Measurements from ENCODE around the gene GAPDHS.
A peak's percentile ranks its signal among the peaks of the same experiment; 100 is the strongest.

Gene GAPDHS

DNA sequence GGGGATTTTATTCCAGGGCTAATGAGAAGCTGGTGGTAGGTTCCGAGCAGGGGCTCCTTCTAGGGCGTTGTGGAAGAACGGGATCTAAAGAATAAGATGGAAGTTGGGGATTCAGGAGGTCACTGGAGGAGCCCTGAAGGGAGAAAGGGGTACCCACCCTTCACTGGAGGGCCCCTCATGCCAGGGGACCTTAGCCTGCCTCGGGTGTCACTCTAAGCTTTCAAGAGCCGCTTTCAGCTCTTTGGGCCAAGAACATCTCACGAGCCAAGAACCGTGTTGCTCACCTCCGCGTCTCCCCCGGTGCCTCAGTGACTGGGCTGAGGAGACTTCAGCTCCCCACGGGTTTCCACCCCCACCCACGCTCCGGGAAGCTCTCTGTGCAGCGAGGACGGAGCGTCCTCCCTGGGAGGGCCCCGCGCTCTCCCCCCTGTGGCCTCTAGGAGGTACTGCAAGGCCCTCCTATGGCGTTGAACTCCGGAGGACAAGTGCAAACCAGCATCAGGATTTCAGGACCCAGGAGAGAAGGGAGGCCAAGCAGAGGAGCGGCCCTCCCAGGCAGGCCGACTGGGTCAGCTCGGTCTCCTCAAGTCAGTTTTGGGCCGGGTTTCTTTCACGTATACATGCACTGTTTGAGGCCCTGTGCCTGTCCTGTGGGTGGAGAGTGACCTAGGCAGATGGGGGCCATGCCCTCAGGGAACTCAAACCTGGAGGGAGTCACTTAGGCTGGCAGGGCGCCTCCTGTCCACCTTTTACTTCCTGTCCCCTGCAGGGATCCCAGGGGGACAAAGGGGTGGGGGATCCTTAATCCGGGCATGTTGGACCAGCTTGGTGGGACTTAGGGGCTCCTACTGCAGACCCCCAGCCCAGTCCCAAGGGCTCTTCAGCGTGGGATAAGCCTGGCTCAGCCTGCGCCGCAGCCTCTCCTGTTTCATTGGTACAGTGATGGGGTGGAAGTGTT is 37.9 kb upstream of the GAPDHS start:
- no peak overlapping the region for H3K27ac ChIP-seq (ENCODE audit: low read length)
- H4K20me1 ChIP-seq (ENCODE audit: insufficient read depth, low read length), result no peaks in the 10 kb centered on the region
- peak overlapping the region; percentile 74 for H3K4me3 ChIP-seq (ENCODE audit: low read length)
- TF ChIP-seq CTCF (IDR thresholded peaks at IDR 0.05; ENCODE audit: low read depth, low read length) (peak; percentile 88), EZH2phosphoT487 (IDR thresholded peaks at IDR 0.05; ENCODE audit: low read depth) (no peak)
- H2AFZ ChIP-seq (ENCODE audit: low read depth, low read length), result peak overlapping the region; percentile 97
- no peaks in the 10 kb centered on the region for H3K36me3 ChIP-seq (replicated peaks; ENCODE audit: low read depth, low read length)
- no peaks in the 10 kb centered on the region for H3K79me2 ChIP-seq (ENCODE audit: low read length)
- no peaks in the 10 kb centered on the region for H3K9me3 ChIP-seq (ENCODE audit: insufficient read depth, low read length)
- H3K4me1 ChIP-seq (ENCODE audit: low read length), result peaks cover 5% of the 10 kb centered on the region; the same call in 1 of the 2 replicates
- H3K4me2 ChIP-seq (ENCODE audit: low read length), result peak overlapping the region; percentile 87
- peak overlapping the region; percentile 61; the same call in 1 of the 2 replicates for H3K9ac ChIP-seq (ENCODE audit: low read length)
- H3K27me3 ChIP-seq (ENCODE audit: low read depth, low read length), result peaks cover 53% of the 10 kb centered on the region

- H3K4me2 ChIP-seq (ENCODE audit: low read length), result no peak overlapping the region
- no peaks in the 10 kb centered on the region for H4K20me1 ChIP-seq (ENCODE audit: insufficient read depth, low read length)
- H3K9ac ChIP-seq (ENCODE audit: low read length), result no peak overlapping the region
- H2AFZ ChIP-seq (ENCODE audit: low read depth, low read length), result no peak overlapping the region
- H3K9me3 ChIP-seq (ENCODE audit: insufficient read depth, low read length), result no peaks in the 10 kb centered on the region
- H3K27ac ChIP-seq (ENCODE audit: low read length), result no peak overlapping the region
- H3K4me1 ChIP-seq (ENCODE audit: low read length), result peaks cover 5% of the 10 kb centered on the region; the same call in 1 of the 2 replicates
- no peak overlapping the region for H3K4me3 ChIP-seq (ENCODE audit: low read length)
- H3K27me3 ChIP-seq (ENCODE audit: low read depth, low read length), result peaks cover 51% of the 10 kb centered on the region
- TF ChIP-seq EZH2phosphoT487 (IDR thresholded peaks at IDR 0.05; ENCODE audit: low read depth) (no peak), CTCF (IDR thresholded peaks at IDR 0.05; ENCODE audit: low read depth, low read length) (no peak)
- H3K36me3 ChIP-seq (replicated peaks; ENCODE audit: low read depth, low read length), result no peaks in the 10 kb centered on the region
- H3K79me2 ChIP-seq (ENCODE audit: low read length), result no peaks in the 10 kb centered on the region
Measured at GRCh38 chr19:35497406-35497805, 35.9 kb upstream of the GAPDHS start.

DNA sequence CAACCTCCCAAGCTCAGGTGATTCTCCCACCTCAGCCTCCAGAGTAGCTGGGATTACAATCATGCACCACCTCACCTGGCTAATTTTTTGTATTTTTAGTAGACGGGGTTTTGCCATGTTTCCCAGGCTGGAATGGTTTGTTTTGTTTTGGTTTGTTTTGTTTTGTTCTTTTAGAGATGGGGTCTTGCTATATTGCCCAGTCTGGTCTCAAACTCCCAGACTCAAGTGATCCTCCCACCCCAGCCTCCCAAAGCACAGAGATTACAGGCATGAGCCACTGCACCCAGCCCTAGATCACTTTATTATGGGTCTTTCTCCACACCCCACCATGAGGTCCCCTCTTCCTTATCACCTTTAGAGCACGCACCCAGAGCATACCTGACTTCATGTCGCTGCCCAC is 35.0 kb upstream of the GAPDHS start:
- no peak overlapping the region for H3K9ac ChIP-seq (ENCODE audit: low read length)
- no peaks in the 10 kb centered on the region for H3K36me3 ChIP-seq (replicated peaks; ENCODE audit: low read depth, low read length)
- H3K4me3 ChIP-seq (ENCODE audit: low read length), result no peak overlapping the region
- H3K9me3 ChIP-seq (ENCODE audit: insufficient read depth, low read length), result no peaks in the 10 kb centered on the region
- H3K4me1 ChIP-seq (ENCODE audit: low read length), result peaks cover 5% of the 10 kb centered on the region; the same call in 1 of the 2 replicates
- H4K20me1 ChIP-seq (ENCODE audit: insufficient read depth, low read length), result no peaks in the 10 kb centered on the region
- H3K27me3 ChIP-seq (ENCODE audit: low read depth, low read length), result peaks cover 51% of the 10 kb centered on the region
- TF ChIP-seq CTCF (IDR thresholded peaks at IDR 0.05; ENCODE audit: low read depth, low read length), result no peak
- TF ChIP-seq EZH2phosphoT487 (IDR thresholded peaks at IDR 0.05; ENCODE audit: low read depth), result no peak
- H3K27ac ChIP-seq (ENCODE audit: low read length), result no peak overlapping the region
- no peak overlapping the region for H2AFZ ChIP-seq (ENCODE audit: low read depth, low read length)
- no peaks in the 10 kb centered on the region for H3K79me2 ChIP-seq (ENCODE audit: low read length)
- H3K4me2 ChIP-seq (ENCODE audit: low read length), result no peak overlapping the region

DNA sequence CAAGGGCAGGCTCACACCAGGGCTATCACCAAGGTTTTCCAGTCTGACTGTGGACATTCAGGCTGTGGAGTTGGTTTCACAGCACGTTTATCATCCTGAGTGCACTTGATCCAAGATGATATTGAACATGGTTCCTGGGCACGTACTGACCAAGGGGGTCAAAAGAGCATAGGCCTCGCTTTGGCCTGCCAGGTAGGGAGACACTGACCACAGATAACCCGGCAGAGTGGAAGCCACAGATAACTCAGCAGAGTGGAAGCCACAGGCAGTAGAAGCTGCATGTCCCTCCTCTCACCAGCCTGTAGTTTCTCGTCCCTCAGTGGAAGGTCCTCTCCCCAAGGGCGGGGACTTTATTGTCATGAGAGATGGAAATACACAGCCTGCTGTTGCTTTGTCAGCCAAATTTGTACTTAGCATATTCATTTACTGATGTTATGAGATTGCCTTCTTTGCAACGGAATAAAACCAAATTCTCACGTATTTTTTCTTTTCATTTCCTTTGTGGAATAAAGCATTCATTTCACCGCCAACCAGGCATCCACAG is 34.2 kb upstream of the GAPDHS start:
- H3K4me1 ChIP-seq (ENCODE audit: low read length), result peaks cover 5% of the 10 kb centered on the region; the same call in 1 of the 2 replicates
- H3K36me3 ChIP-seq (replicated peaks; ENCODE audit: low read depth, low read length), result no peaks in the 10 kb centered on the region
- TF ChIP-seq CTCF (IDR thresholded peaks at IDR 0.05; ENCODE audit: low read depth, low read length), result no peak
- TF ChIP-seq EZH2phosphoT487 (IDR thresholded peaks at IDR 0.05; ENCODE audit: low read depth), result no peak
- no peak overlapping the region for H3K9ac ChIP-seq (ENCODE audit: low read length)
- no peak overlapping the region for H3K4me3 ChIP-seq (ENCODE audit: low read length)
- no peak overlapping the region for H2AFZ ChIP-seq (ENCODE audit: low read depth, low read length)
- H3K9me3 ChIP-seq (ENCODE audit: insufficient read depth, low read length), result no peaks in the 10 kb centered on the region
- no peak overlapping the region for H3K27ac ChIP-seq (ENCODE audit: low read length)
- H3K27me3 ChIP-seq (ENCODE audit: low read depth, low read length), result peaks cover 54% of the 10 kb centered on the region
- H3K79me2 ChIP-seq (ENCODE audit: low read length), result no peaks in the 10 kb centered on the region
- H3K4me2 ChIP-seq (ENCODE audit: low read length), result no peak overlapping the region
- H4K20me1 ChIP-seq (ENCODE audit: insufficient read depth, low read length), result no peaks in the 10 kb centered on the region
